ENCODE data around the gene CATSPERB.
"Not testable (repeated sequence)": the region's sequence is repeated elsewhere in the genome, so short reads cannot be mapped to it uniquely, and the experiment has no call there.

Gene CATSPERB

GRCh38 chr14:91575469-91576208 is 156.2 kb downstream of the CATSPERB start:
- no peak for DNase-seq (ENCODE audit: low spot score)

DNA sequence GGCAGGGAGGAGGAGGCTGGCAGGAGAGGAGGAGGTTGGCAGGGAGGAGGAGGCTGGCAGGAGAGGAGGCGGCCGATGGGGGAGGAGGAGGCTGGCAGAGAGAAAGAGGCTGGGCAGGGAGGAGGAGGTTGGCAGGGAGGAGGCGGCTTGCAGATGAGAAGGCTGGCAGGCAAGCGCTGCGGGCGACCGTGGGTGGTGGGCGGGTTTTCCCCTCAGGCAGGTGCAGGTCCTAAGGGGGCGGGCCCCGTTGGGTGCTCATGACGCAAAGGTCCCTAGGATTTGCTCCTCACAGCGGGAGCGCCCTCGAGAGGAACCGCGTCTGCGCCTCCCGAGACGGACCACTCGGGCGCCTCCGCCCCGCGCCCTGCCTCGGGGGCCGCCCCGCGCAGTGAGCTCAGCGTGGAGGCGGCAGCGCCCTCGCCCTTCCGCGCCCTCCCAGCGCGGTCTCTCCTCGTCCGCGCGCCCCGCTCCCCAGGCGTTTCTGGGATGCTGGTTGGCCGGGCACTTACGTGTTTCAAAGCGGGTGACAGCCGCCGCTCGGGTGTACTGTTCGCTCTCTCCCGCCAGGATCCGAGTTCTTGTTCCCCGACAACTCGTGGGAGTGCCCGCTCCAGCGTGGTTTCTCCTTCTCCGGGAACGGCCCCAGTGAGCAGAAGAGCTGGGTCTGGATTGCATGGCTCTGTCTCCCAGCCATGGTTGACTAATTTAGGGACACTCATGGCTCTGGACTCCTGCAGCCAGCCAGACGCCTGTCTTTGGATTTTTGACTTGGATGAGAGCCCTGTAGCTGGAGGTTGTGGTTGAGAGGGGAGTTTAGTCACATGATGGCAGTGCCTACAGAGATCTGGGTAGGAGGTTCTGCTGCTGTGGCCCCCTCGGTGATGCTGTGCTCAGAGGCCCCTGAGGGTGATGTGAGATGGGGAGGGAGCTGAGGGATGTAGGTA is 157.7 kb downstream of the CATSPERB start:
- peak; percentile 49 for DNase-seq (ENCODE audit: low spot score)

DNA sequence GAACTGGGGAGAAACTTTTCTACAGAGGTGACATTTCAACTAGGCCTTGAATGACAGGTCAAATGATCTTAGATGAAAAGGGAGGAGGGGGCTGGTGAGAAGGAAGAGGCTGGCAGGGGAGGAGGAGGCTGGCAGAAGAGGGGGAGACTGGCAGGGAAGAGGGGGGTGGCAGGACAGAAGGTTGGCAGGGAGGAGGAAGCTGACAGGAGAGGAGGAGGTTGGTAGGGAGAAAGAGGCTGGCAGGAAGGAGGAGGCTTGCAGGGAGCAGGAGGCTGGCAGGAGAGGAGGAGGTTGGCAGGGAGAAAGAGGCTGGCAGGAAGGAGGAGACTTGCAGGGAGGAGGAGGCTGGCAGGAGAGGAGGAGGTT is 158.4 kb downstream of the CATSPERB start:
- DNase-seq (ENCODE audit: low spot score), result no peak

- no peak for DNase-seq (ENCODE audit: low spot score)
These were observed 161.9 kb downstream of the CATSPERB start for GRCh38 chr14:91570021-91570420.

DNA sequence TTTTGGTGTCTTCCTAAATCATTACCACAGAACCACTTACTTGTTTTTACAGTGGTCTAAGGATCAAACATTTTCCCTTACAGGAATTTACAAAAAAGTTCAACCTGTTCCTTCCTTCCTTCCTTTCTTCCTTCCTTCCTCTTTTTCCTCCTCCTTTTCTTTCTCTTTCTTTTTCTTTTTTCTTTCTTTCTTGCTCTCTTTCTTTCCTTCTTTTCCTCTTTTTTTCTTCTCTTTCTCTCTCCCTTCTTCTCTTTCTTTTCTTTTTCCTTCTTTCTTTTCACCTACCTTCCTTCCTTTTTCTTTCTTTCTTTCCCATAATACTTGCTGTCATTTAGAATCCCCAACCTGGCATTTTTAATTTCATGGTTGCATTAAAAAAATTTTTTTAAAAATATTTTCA is 162.6 kb downstream of the CATSPERB start:
- DNase-seq (ENCODE audit: low spot score), result no peak

DNA sequence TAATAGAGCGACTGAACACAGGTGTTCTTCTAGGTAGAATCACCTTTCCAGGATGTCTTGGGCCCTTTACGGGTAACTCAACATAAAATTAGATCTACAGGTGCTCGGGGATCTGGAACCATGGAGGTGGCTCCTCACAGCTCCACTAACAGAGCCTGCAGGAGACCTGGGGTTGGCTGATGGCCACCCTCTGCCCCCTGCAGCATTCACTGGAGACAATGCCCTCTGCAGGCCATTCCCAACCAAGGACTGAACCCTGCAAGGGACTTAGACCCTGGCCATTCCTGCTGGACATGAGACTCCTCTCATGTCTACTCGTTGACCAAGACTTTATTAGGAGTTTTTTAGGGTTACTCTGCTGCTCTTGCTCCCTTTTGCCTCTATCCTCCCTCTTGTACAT is 163.3 kb downstream of the CATSPERB start:
- peak; percentile 76 for DNase-seq (ENCODE audit: low spot score)

GRCh38 chr14:91567827-91568226 is 164.1 kb downstream of the CATSPERB start:
- not testable (repeated sequence) for DNase-seq (ENCODE audit: low spot score)

GRCh38 chr14:91555531-91555930 is 176.4 kb downstream of the CATSPERB start:
- no peak for DNase-seq (ENCODE audit: low spot score)

- peak; percentile 60 for DNase-seq (ENCODE audit: low spot score)
These were observed 177.2 kb downstream of the CATSPERB start for GRCh38 chr14:91554535-91555332.

DNA sequence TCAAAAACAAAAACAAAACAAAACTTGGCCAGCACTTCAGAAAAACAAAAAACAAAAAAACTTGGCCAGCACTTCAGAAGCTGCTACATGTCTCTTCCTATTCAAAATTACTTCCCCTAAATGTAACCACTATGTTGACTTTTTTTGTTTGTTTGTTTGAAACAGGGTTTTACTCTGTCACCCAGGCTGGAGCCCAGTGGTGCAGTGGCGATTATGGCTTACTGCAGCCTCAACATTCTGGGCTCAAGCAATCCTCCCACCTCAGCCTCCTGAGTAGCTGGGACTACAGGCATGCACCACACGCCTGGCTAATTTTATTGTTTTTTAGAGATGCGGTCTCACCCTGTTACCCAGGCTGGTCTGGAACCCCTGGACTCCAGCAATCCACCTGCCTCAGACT is 183.8 kb downstream of the CATSPERB start:
- DNase-seq (ENCODE audit: low spot score), result no peak

- DNase-seq (ENCODE audit: low spot score), result no peak
These were observed 185.8 kb downstream of the CATSPERB start for GRCh38 chr14:91545946-91546716.

DNA sequence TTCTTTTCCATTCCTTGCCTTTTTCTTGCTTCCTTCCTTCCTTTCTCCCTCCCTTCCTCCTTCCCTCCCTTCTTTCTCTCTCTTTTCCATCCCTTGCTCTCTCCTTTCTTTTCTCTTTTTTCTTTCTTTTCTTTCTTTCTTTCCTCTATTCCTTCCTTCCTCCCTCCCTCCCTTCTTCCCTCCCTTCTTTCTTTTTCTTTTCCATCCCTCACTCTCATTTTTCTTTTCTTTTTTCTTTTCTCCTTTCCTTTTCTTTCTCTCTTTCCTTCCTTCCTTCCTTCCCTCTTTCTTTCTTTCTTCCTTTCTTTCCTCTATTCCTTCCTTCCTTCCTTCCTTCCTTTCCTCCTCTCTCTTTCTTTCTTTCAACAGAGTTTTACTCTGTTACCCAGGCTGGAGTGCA is 186.7 kb downstream of the CATSPERB start:
- DNase-seq (ENCODE audit: low spot score), result no peak

DNA sequence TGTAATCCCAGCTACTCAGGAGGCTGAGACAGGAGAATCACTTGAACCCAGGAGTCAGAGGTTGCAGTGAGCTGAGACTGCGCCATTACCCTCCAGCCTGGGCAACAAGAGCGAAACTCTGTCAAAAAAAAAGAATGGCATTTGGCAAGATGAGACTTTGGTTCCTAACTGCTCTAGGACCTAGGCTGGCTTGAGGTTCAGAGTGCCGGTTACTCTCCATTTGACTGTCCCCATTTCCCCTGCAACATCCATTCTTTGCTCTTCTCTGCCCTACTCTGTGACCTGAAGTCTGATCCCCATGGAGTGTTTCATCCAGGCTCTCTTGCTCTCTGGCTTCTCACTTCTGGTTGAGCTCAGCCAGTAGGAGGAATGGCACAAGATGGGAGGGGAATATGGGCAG is 195.6 kb downstream of the CATSPERB start:
- no peak for DNase-seq (ENCODE audit: low spot score)

GRCh38 chr14:91534059-91534458 is 197.8 kb downstream of the CATSPERB start:
- not testable (repeated sequence) for DNase-seq (ENCODE audit: low spot score)

DNA sequence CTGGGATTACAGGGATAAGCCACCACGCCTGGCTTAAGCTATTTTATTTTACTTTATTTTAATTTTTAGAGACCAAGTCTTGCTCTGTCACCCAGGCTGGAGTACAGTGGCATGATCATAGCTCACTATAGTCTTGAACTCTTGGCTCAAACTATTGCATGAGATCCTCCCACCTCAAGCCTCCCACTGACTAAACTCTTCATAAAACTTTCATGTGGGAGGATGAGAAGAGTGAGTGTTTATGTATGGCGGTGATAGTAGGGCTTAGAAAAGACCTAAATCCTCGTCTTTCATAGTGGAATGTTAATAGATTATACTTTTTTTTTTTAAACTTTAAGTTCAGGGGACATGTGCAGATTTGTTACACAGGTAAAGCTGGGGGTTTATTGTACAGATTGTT is 198.3 kb downstream of the CATSPERB start:
- DNase-seq (ENCODE audit: low spot score), result no peak
